Mesendoderm (in vitro differentiated cells): ENCODE data around the gene OPCML.

ENCODE experiments used
- DNase-seq: peaks from one replicate; pipeline ENCODE4 v3.0.0; 2013
- H2AK5ac ChIP-seq: 2 replicates; pipeline ENCODE4 v1.6.1; 2013; ENCODE audit warnings: low read length, inconsistent platforms
- H2BK120ac ChIP-seq: 2 replicates; pipeline ENCODE4 v1.6.1; 2013; ENCODE audit warnings: low read depth, mild to moderate bottlenecking, low read length, moderate library complexity, mixed read lengths
- H2BK15ac ChIP-seq: replicated peaks from 2 replicates; pipeline ENCODE4 v1.6.1; 2013; ENCODE audit warnings: low read depth, mild to moderate bottlenecking, moderate library complexity
- H2BK5ac ChIP-seq: 2 replicates; pipeline ENCODE4 v1.6.1; 2013; ENCODE audit warnings: low read length, inconsistent platforms
- H3K18ac ChIP-seq: 2 replicates; pipeline ENCODE4 v1.6.1; 2013; ENCODE audit warnings: mild to moderate bottlenecking, low read length, mixed read lengths
- H3K23ac ChIP-seq: one replicate; pipeline ENCODE4 v1.6.1; 2013; ENCODE audit warnings: low read length
- H3K27ac ChIP-seq: 2 replicates; pipeline ENCODE4 v1.5.1; 2013; ENCODE audit warnings: low read depth, mild to moderate bottlenecking, inconsistent platforms, low read length, moderate library complexity
- H3K27me3 ChIP-seq: 2 replicates; pipeline ENCODE4 v1.6.1; 2013; ENCODE audit warnings: low read length, control low read depth, mild to moderate bottlenecking, inconsistent platforms; ENCODE audit not compliant: insufficient read depth, poor library complexity
- H3K36me3 ChIP-seq: 2 replicates; pipeline ENCODE4 v1.6.1; 2013; ENCODE audit warnings: low read length, inconsistent platforms; ENCODE audit not compliant: control insufficient read depth, insufficient read depth
- H3K4ac ChIP-seq: one replicate; pipeline ENCODE4 v1.6.1; 2013; ENCODE audit warnings: low read depth, mild to moderate bottlenecking, low read length, moderate library complexity
- H3K4me1 ChIP-seq: 2 replicates; pipeline ENCODE4 v1.6.1; 2013; ENCODE audit warnings: low read depth, low read length, inconsistent platforms; ENCODE audit not compliant: control insufficient read depth
- H3K4me2 ChIP-seq: 2 replicates; pipeline ENCODE4 v1.6.1; 2013; ENCODE audit warnings: low read length
- H3K4me3 ChIP-seq: 2 replicates; pipeline ENCODE4 v1.5.1; 2013; ENCODE audit warnings: mild to moderate bottlenecking, low read length
- H3K56ac ChIP-seq: one replicate; pipeline ENCODE4 v1.6.1; 2013; ENCODE audit warnings: low read length
- H3K79me1 ChIP-seq: 2 replicates; pipeline ENCODE4 v1.6.1; 2013; ENCODE audit warnings: low read length, inconsistent platforms
- H3K79me2 ChIP-seq: 2 replicates; pipeline ENCODE4 v1.6.1; 2013; ENCODE audit warnings: mild to moderate bottlenecking, low read length; ENCODE audit not compliant: control insufficient read depth, insufficient read depth
- H3K9ac ChIP-seq: 2 replicates; pipeline ENCODE4 v1.6.1; 2013; ENCODE audit warnings: low read length, inconsistent platforms
- H4K5ac ChIP-seq: one replicate; pipeline ENCODE4 v1.6.1; 2013; ENCODE audit warnings: low read length
- H4K8ac ChIP-seq: one replicate; pipeline ENCODE4 v1.6.1; 2013; ENCODE audit warnings: low read depth, mild to moderate bottlenecking, control low read depth, low read length, moderate library complexity
- WGBS: extraction: QIAGEN DNeasy Blood & Tissue Kit; methylation state at CpG from one replicate; pipeline ENCODE4 v1.1.7; 2013; ENCODE audit warnings: low lambda C conversion rate, missing lambda C conversion rate; ENCODE audit not compliant: insufficient coverage; ENCODE audit errors: extremely low coverage; 5-methylcytosine and 5-hydroxymethylcytosine counted together

Gene OPCML

GRCh38 chr11:132856032-132856431, 676.3 kb downstream of the OPCML start:
- WGBS, result no CpG with 5 or more reads among the region's 4 CpGs
- Histone ChIP-seq H2BK120ac (no peak overlapping the region), H2BK5ac (no peak overlapping the region), H3K27me3 (no peaks in the 10 kb centered on the region), H3K9ac (no peak overlapping the region), H3K4me3 (no peak overlapping the region), H3K4ac (no peak overlapping the region), H3K79me2 (no peaks in the 10 kb centered on the region), H4K8ac (no peak overlapping the region), H3K56ac (no peak overlapping the region), H4K5ac (no peak overlapping the region), H2AK5ac (no peak overlapping the region), H3K4me1 (no peaks in the 10 kb centered on the region), H3K23ac (no peak overlapping the region), H2BK15ac (no peak overlapping the region), H3K4me2 (no peak overlapping the region), H3K27ac (no peak overlapping the region), H3K18ac (no peak overlapping the region), H3K79me1 (no peaks in the 10 kb centered on the region), H3K36me3 (no peaks in the 10 kb centered on the region)
- DNase-seq, result no peak

- Histone ChIP-seq H2BK5ac (no peak overlapping the region), H3K4ac (no peak overlapping the region), H3K36me3 (no peaks in the 10 kb centered on the region), H3K79me2 (no peaks in the 10 kb centered on the region), H2BK120ac (no peak overlapping the region), H4K5ac (no peak overlapping the region), H3K9ac (no peak overlapping the region), H3K23ac (no peak overlapping the region), H3K4me2 (no peak overlapping the region), H2AK5ac (no peak overlapping the region), H3K79me1 (no peaks in the 10 kb centered on the region), H3K56ac (no peak overlapping the region), H4K8ac (no peak overlapping the region), H3K4me3 (no peak overlapping the region), H2BK15ac (no peak overlapping the region), H3K27me3 (no peaks in the 10 kb centered on the region), H3K27ac (no peak overlapping the region), H3K18ac (no peak overlapping the region), H3K4me1 (no peaks in the 10 kb centered on the region)
- no peak for DNase-seq
- no CpG with 5 or more reads among the region's 3 CpGs for WGBS
These were observed 676.8 kb downstream of the OPCML start for GRCh38 chr11:132855516-132855915.

- H4K5ac ChIP-seq, result no peak overlapping the region
- no peaks in the 10 kb centered on the region for H3K79me1 ChIP-seq
- H3K27ac ChIP-seq, result no peak overlapping the region
- H3K27me3 ChIP-seq, result no peaks in the 10 kb centered on the region
- H3K4me1 ChIP-seq, result no peaks in the 10 kb centered on the region
- H3K9ac ChIP-seq, result no peak overlapping the region
- no peaks in the 10 kb centered on the region for H3K36me3 ChIP-seq
- H3K4ac ChIP-seq, result no peak overlapping the region
- H3K23ac ChIP-seq, result no peak overlapping the region
- H3K4me3 ChIP-seq, result no peak overlapping the region
- no peaks in the 10 kb centered on the region for H3K79me2 ChIP-seq
- DNase-seq, result no peak
- no CpG with 5 or more reads among the region's 3 CpGs for WGBS
- no peak overlapping the region for H4K8ac ChIP-seq
- no peak overlapping the region for H2BK5ac ChIP-seq
- H2BK120ac ChIP-seq, result no peak overlapping the region
- H3K4me2 ChIP-seq, result no peak overlapping the region
- H3K18ac ChIP-seq, result no peak overlapping the region
- H2BK15ac ChIP-seq, result no peak overlapping the region
- H2AK5ac ChIP-seq, result no peak overlapping the region
- H3K56ac ChIP-seq, result no peak overlapping the region
These were observed 678.4 kb downstream of the OPCML start for GRCh38 chr11:132853886-132854285.

- H3K4me3 ChIP-seq, result no peak overlapping the region
- H2BK15ac ChIP-seq, result no peak overlapping the region
- H3K27me3 ChIP-seq, result no peaks in the 10 kb centered on the region
- no peaks in the 10 kb centered on the region for H3K79me2 ChIP-seq
- H3K79me1 ChIP-seq, result no peaks in the 10 kb centered on the region
- H2BK120ac ChIP-seq, result no peak overlapping the region
- H3K4ac ChIP-seq, result no peak overlapping the region
- no peak for DNase-seq
- WGBS, result no CpG with 5 or more reads among the region's 7 CpGs
- H3K27ac ChIP-seq, result no peak overlapping the region
- H2AK5ac ChIP-seq, result no peak overlapping the region
- H4K8ac ChIP-seq, result no peak overlapping the region
- H3K23ac ChIP-seq, result no peak overlapping the region
- H3K4me2 ChIP-seq, result no peak overlapping the region
- H3K4me1 ChIP-seq, result no peaks in the 10 kb centered on the region
- no peaks in the 10 kb centered on the region for H3K36me3 ChIP-seq
- no peak overlapping the region for H3K56ac ChIP-seq
- no peak overlapping the region for H2BK5ac ChIP-seq
- H3K18ac ChIP-seq, result no peak overlapping the region
- H4K5ac ChIP-seq, result no peak overlapping the region
- no peak overlapping the region for H3K9ac ChIP-seq
These were observed 679.9 kb downstream of the OPCML start for GRCh38 chr11:132852361-132852760.

- H2AK5ac ChIP-seq, result no peak overlapping the region
- H3K56ac ChIP-seq, result no peak overlapping the region
- no peaks in the 10 kb centered on the region for H3K27me3 ChIP-seq
- no peak overlapping the region for H2BK120ac ChIP-seq
- H4K5ac ChIP-seq, result no peak overlapping the region
- H3K18ac ChIP-seq, result no peak overlapping the region
- H3K4me1 ChIP-seq, result no peaks in the 10 kb centered on the region
- no peak overlapping the region for H2BK15ac ChIP-seq
- no peaks in the 10 kb centered on the region for H3K79me2 ChIP-seq
- no peaks in the 10 kb centered on the region for H3K36me3 ChIP-seq
- no peak overlapping the region for H3K4me2 ChIP-seq
- H3K23ac ChIP-seq, result no peak overlapping the region
- no peak overlapping the region for H3K9ac ChIP-seq
- H2BK5ac ChIP-seq, result no peak overlapping the region
- no peaks in the 10 kb centered on the region for H3K79me1 ChIP-seq
- H3K4me3 ChIP-seq, result no peak overlapping the region
- H3K4ac ChIP-seq, result no peak overlapping the region
- no peak overlapping the region for H3K27ac ChIP-seq
- WGBS, result no CpG with 5 or more reads among the region's 2 CpGs
- DNase-seq, result no peak
- no peak overlapping the region for H4K8ac ChIP-seq
These were observed 681.1 kb downstream of the OPCML start for GRCh38 chr11:132851247-132851646.

GRCh38 chr11:132850266-132850665, 682.0 kb downstream of the OPCML start:
- no peak overlapping the region for H3K18ac ChIP-seq
- no CpG with 5 or more reads among the region's 3 CpGs for WGBS
- H3K4me1 ChIP-seq, result no peaks in the 10 kb centered on the region
- no peak overlapping the region for H2BK15ac ChIP-seq
- H3K27ac ChIP-seq, result no peak overlapping the region
- H3K4me3 ChIP-seq, result no peak overlapping the region
- no peak overlapping the region for H4K8ac ChIP-seq
- no peak for DNase-seq
- no peak overlapping the region for H2BK5ac ChIP-seq
- H3K27me3 ChIP-seq, result no peaks in the 10 kb centered on the region
- no peaks in the 10 kb centered on the region for H3K79me2 ChIP-seq
- no peak overlapping the region for H2AK5ac ChIP-seq
- H3K9ac ChIP-seq, result no peak overlapping the region
- H3K4ac ChIP-seq, result no peak overlapping the region
- no peaks in the 10 kb centered on the region for H3K36me3 ChIP-seq
- H3K79me1 ChIP-seq, result no peaks in the 10 kb centered on the region
- H4K5ac ChIP-seq, result no peak overlapping the region
- no peak overlapping the region for H3K23ac ChIP-seq
- no peak overlapping the region for H2BK120ac ChIP-seq
- H3K56ac ChIP-seq, result no peak overlapping the region
- H3K4me2 ChIP-seq, result no peak overlapping the region
